ENCODE measurements around the gene AURKB. TPM values are rescaled to one million over a fixed set of nuclear protein-coding genes. Genes with fewer than 3 reads are reported as not detected.
"Not testable (repeated sequence)": the region's sequence is repeated elsewhere in the genome, so short reads cannot be mapped to it uniquely, and the experiment has no call there.

Gene AURKB
- total RNA-seq, 1 donor from 2014 or later: 1.2 TPM

DNA sequence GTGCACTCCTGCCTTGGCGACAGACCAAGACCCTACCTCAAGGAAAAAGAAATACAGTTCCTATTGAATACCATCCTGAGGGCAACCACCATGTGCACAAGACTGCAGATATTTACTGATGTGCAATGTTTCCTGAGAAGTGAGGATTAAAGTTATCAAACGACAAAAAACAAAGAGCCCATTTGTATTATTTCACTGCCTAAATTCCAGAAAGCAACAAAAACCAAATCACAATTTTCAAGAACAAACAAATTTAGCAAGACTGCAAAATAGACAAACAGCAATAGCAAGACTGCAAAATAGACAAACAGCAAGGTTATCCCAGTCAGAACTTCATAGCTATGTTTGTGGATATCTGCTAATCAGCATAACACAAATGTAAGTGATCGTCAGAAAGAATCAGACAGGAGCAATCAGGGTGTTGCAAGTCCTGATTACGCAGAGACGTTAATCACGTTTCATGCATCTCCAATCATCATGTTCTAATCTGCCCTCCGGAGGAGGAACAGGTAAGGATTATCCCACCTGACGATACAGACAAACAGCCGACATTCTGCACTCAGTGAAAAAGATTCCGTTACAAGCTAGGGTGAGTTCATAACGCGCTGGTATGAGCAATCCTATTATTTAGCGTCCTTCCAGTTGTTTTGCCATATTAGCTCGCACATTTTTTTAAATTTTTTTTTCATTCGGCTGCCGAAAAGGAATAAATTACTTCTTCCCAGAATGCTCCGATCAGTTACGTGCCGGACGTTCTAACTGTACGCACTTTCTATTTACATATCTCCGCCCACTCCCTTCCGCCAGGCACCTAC, 37.1 kb downstream of the AURKB start:
- H3K27me3 ChIP-seq (ENCODE audit: low read depth): no peaks in the 10 kb centered on the region
- H3K4me3 ChIP-seq: peak overlapping the region; percentile 64
- intact Hi-C loops (cut with micrococcal nuclease): no loop called here
- H3K27ac ChIP-seq (replicated peaks): peak overlapping the region; percentile 94
- TF ChIP-seq, protein P1, sequence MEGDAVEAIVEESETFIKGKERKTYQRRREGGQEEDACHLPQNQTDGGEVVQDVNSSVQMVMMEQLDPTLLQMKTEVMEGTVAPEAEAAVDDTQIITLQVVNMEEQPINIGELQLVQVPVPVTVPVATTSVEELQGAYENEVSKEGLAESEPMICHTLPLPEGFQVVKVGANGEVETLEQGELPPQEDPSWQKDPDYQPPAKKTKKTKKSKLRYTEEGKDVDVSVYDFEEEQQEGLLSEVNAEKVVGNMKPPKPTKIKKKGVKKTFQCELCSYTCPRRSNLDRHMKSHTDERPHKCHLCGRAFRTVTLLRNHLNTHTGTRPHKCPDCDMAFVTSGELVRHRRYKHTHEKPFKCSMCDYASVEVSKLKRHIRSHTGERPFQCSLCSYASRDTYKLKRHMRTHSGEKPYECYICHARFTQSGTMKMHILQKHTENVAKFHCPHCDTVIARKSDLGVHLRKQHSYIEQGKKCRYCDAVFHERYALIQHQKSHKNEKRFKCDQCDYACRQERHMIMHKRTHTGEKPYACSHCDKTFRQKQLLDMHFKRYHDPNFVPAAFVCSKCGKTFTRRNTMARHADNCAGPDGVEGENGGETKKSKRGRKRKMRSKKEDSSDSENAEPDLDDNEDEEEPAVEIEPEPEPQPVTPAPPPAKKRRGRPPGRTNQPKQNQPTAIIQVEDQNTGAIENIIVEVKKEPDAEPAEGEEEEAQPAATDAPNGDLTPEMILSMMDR (IDR thresholded peaks at IDR 0.05; ENCODE audit: borderline replicate concordance): no peak
- peak; percentile 67 for DNase-seq
- no peaks in the 10 kb centered on the region for H3K36me3 ChIP-seq
- peaks cover 45% of the 10 kb centered on the region for H3K4me1 ChIP-seq
- H3K9me3 ChIP-seq (replicated peaks): no peaks in the 10 kb centered on the region

DNA sequence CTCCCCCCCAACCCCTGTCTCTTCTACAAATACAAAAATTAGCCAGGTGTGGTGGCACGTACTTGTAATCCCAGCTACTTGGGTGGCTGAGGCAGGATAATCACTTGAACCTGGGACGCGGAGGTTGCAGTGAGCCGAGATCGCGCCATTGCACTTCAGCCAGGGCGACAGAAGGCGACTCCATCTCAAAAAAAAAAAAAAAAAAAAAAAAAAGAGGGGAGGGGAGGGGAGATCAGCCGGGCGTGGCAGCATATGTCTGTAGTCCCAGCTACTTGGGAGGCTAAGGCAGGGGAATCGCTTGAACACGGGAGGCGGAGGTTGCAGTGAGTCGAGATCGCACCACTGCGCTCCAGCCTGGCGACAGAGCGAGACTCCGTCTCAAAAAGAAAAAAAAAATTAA, 40.2 kb downstream of the AURKB start:
- H3K36me3 ChIP-seq; H3K9me3 ChIP-seq (replicated peaks); H3K27ac ChIP-seq (replicated peaks); DNase-seq; intact Hi-C loops (cut with micrococcal nuclease); H3K4me3 ChIP-seq; H3K27me3 ChIP-seq (ENCODE audit: low read depth): not testable (repeated sequence)
- peaks cover 27% of the 10 kb centered on the region for H3K4me1 ChIP-seq

DNA sequence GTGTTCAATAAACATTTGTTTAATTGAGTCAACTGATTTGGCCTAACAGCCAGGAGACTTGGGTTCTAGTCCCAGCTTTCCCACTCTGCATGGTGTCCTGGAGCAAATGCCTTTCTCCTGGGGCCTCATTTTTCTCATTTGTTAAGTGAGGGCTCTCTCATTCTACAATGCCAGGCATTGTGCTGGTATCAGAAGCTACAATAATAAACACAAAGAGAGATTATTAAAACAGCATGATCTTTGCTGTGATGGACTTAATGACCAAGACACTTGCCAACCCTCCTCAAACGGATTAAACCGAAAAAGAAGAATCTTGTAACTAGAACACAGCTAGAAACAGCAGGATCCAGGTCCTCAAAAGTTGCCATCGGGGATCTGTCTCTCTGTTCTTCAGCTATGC, 42.8 kb downstream of the AURKB start:
- Histone ChIP-seq H3K27me3 (ENCODE audit: low read depth) (no peaks in the 10 kb centered on the region), H3K36me3 (no peaks in the 10 kb centered on the region), H3K27ac (replicated peaks) (no peak overlapping the region), H3K4me3 (no peak overlapping the region), H3K4me1 (peaks cover 27% of the 10 kb centered on the region), H3K9me3 (replicated peaks) (no peaks in the 10 kb centered on the region)
- TF ChIP-seq, protein P1 (IDR thresholded peaks at IDR 0.05; ENCODE audit: borderline replicate concordance): no peak
- DNase-seq: no peak
- intact Hi-C loops (cut with micrococcal nuclease): no loop called here

DNA sequence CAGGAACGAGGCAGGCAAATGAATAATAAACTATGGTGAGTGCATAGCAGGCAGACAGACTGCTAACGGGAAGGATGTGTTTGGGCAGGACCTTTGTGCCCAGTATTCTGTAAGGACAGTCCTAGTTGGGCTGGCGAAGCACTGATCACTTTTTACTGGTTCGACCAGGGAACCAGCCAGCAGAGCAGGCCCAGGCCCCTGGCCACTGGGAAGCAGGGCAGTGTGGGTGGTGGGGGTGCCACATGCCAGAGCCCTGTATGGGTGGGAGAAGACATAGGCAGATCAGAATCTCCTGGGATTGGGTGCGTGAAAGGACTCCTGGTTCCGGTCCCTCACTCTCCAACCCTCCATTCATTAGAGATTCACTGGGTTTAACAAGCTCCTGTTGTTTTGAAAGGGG, 43.6 kb downstream of the AURKB start:
- no peak for DNase-seq

DNA sequence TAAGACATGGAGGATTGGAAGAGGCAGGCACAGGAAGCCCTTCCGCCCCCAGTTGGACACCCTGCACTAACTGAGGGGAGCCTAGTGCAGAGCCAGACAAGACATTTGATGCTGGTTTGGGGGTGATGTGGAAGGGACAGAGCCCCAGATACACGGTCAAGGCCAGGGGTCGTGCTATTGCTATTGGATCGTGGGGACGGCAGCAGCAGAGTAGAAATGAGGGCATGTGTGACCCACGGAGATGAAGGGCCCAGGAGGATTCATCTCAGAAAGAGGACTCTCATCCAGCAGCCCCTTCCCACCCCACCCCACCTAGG, 45.6 kb downstream of the AURKB start:
- H3K27ac ChIP-seq (replicated peaks): peak overlapping the region; percentile 100
- DNase-seq: peak; percentile 12
- intact Hi-C loops (cut with micrococcal nuclease): no loop called here
- H3K4me1 ChIP-seq: peaks cover 52% of the 10 kb centered on the region
- TF ChIP-seq, protein P1 (IDR thresholded peaks at IDR 0.05; ENCODE audit: borderline replicate concordance): no peak
- no peaks in the 10 kb centered on the region for H3K27me3 ChIP-seq (ENCODE audit: low read depth)
- peak overlapping the region; percentile 95 for H3K4me3 ChIP-seq
- peaks cover 18% of the 10 kb centered on the region for H3K36me3 ChIP-seq
- no peaks in the 10 kb centered on the region for H3K9me3 ChIP-seq (replicated peaks)

More for the DNA sequence above, 43.6 kb downstream of the AURKB start:
- Histone ChIP-seq H3K27ac (replicated peaks) (no peak overlapping the region), H3K9me3 (replicated peaks) (no peaks in the 10 kb centered on the region), H3K27me3 (ENCODE audit: low read depth) (no peaks in the 10 kb centered on the region), H3K4me3 (no peak overlapping the region), H3K4me1 (peaks cover 33% of the 10 kb centered on the region), H3K36me3 (peaks cover 2% of the 10 kb centered on the region)
- intact Hi-C loops (cut with micrococcal nuclease): no loop called here
- TF ChIP-seq, protein P1 (IDR thresholded peaks at IDR 0.05; ENCODE audit: borderline replicate concordance): no peak

Measured in left ventricle myocardium inferior (tissue), 1 donor.